Measurements from ENCODE around the gene ACAN.
A peak's percentile ranks its signal among the peaks of the same experiment; 100 is the strongest.

Gene ACAN

DNA sequence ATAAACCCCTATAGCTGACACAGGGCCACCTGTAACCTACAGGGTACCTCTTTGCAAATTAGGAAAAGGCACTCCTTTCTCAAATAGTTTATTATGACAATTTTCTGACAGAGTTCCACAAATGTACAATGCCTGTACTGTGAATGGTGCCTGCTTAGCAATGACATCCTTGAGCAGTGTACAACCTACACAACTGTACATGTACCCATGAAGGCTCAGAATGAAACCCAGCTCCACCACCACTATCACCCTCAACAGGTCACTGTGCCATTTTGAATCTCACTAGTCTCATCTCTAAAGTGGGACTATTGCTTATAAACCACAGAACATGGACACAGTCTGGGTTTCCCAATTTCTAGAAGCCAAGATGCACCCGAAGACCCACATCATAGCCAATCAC is 102.9 kb downstream of the ACAN start:
- Histone ChIP-seq H3K9me3 (ENCODE audit: low read length) (no peaks in the 10 kb centered on the region), H2AFZ (ENCODE audit: low read depth, low read length) (no peak overlapping the region), H3K4me3 (ENCODE audit: low read length) (no peak overlapping the region), H3K4me1 (ENCODE audit: insufficient read depth, low read length) (peaks cover 2% of the 10 kb centered on the region), H3K36me3 (ENCODE audit: insufficient read depth, low read length) (peaks cover 54% of the 10 kb centered on the region), H3K27me3 (ENCODE audit: insufficient read depth, low read length) (no peaks in the 10 kb centered on the region)

- H3K36me3 ChIP-seq (ENCODE audit: insufficient read depth, low read length) = peaks cover 53% of the 10 kb centered on the region
Measured at GRCh38 chr15:88906551-88906950, 103.3 kb downstream of the ACAN start.

GRCh38 chr15:88907111-88907510 is 103.9 kb downstream of the ACAN start:
- no peaks in the 10 kb centered on the region for H3K27me3 ChIP-seq (ENCODE audit: insufficient read depth, low read length)
- H3K9me3 ChIP-seq (ENCODE audit: low read length) = no peaks in the 10 kb centered on the region
- H3K4me1 ChIP-seq (ENCODE audit: insufficient read depth, low read length) = peaks cover 6% of the 10 kb centered on the region
- no peak overlapping the region for H2AFZ ChIP-seq (ENCODE audit: low read depth, low read length)
- H3K4me3 ChIP-seq (ENCODE audit: low read length) = no peak overlapping the region
- H3K36me3 ChIP-seq (ENCODE audit: insufficient read depth, low read length) = peaks cover 49% of the 10 kb centered on the region

More at GRCh38 chr15:88906551-88906950, 103.3 kb downstream of the ACAN start:
- Histone ChIP-seq H3K27me3 (ENCODE audit: insufficient read depth, low read length) (no peaks in the 10 kb centered on the region), H3K4me3 (ENCODE audit: low read length) (no peak overlapping the region), H3K4me1 (ENCODE audit: insufficient read depth, low read length) (peaks cover 2% of the 10 kb centered on the region), H3K9me3 (ENCODE audit: low read length) (no peaks in the 10 kb centered on the region), H2AFZ (ENCODE audit: low read depth, low read length) (no peak overlapping the region)

GRCh38 chr15:88908123-88908522 is 104.9 kb downstream of the ACAN start:
- peaks cover 8% of the 10 kb centered on the region for H3K4me1 ChIP-seq (ENCODE audit: insufficient read depth, low read length)
- no peaks in the 10 kb centered on the region for H3K27me3 ChIP-seq (ENCODE audit: insufficient read depth, low read length)
- no peaks in the 10 kb centered on the region for H3K9me3 ChIP-seq (ENCODE audit: low read length)
- H2AFZ ChIP-seq (ENCODE audit: low read depth, low read length) = no peak overlapping the region
- H3K4me3 ChIP-seq (ENCODE audit: low read length) = no peak overlapping the region
- H3K36me3 ChIP-seq (ENCODE audit: insufficient read depth, low read length) = peaks cover 42% of the 10 kb centered on the region

DNA sequence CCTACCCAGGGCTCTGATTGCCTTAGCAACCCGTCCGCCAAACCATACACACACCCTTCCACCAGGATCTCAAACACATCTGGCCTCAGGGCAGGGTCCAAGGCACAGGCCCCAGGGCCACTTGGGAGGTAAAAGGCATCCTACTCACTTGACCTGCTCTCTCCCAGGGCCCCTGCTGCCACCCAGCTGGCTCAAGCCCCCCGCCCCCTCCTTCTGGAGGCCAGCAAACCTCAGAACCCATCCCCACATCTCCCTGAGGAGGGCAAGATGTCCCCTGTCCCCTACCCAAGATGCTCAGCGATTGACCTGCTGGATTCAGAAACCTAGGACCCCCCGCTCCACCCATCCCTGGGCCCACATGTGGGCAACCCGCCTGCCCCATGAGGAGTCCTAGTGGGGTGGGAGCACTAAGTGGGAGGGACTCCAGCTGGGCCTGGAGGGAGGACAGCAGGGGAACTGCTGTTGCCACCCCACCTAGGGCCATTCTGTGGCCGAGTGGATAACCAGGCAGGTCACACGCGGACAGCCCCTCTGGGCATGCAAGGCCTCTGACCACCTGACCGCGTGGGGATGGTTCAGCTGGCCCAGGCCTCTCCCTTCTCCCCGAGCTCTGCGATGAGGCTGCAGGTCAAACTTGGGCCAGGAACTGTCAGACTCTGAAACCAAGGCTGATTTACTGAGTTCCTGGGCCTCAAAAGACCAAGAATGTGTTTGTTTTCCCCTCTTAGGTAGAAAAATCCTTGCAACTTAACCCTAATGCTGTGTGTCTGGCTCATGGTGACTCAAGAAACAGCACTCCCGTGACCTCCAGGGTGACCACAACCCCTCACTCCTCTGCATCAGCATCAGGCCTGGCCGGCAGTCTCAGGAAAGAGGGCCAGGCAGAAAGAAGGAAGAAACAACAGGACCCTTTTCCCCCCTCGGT is 105.7 kb downstream of the ACAN start:
- no peaks in the 10 kb centered on the region for H3K9me3 ChIP-seq (ENCODE audit: low read length)
- no peak overlapping the region for H2AFZ ChIP-seq (ENCODE audit: low read depth, low read length)
- H3K36me3 ChIP-seq (ENCODE audit: insufficient read depth, low read length) = peaks cover 39% of the 10 kb centered on the region
- H3K27me3 ChIP-seq (ENCODE audit: insufficient read depth, low read length) = no peaks in the 10 kb centered on the region
- no peak overlapping the region for H3K4me3 ChIP-seq (ENCODE audit: low read length)
- H3K4me1 ChIP-seq (ENCODE audit: insufficient read depth, low read length) = peaks cover 9% of the 10 kb centered on the region

DNA sequence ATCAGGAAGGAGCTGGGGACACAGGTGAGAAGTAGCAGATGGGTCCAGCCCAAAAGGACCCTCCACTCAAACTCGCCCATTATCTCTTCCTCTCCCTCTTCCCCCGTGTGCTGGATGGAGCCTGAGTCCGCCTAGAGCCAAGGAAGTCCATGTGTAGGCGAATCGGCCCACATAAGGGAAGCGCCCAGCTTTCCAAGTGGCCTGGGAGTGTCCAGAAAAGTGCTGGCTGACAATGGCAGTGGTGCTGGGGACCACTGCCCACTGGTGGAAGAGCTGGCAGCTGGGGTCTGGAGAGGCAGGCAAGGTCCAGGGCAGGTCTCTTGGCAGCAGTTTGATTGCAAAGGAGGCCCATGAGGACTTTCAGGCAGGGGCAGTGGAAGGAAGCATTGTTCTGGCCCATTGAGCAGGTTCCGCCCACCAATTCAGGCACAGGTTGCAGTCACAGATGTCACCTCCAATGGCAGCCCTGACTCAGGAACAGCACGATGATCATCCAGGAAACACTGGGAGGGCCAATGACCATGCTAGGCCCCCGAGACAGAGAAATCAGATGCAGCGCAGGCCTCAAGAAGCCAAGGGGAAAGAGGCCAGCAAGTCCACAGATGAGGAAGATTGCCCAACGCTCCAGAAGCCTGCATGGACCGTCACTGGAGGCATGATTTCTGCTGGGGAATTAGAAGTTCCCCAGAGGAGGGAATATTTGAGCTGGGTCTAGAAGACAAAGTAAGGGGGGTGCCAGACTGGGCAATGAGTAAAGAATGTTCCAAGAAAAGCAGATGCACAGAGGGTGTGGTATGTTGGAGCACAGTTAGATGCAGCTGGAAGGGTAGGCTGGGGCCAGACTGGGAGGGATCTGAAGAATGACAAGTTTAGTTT is 107.0 kb downstream of the ACAN start:
- Histone ChIP-seq H3K4me1 (ENCODE audit: insufficient read depth, low read length) (peaks cover 9% of the 10 kb centered on the region), H3K36me3 (ENCODE audit: insufficient read depth, low read length) (peaks cover 38% of the 10 kb centered on the region), H3K27me3 (ENCODE audit: insufficient read depth, low read length) (no peaks in the 10 kb centered on the region), H3K9me3 (ENCODE audit: low read length) (no peaks in the 10 kb centered on the region), H3K4me3 (ENCODE audit: low read length) (no peak overlapping the region), H2AFZ (ENCODE audit: low read depth, low read length) (no peak overlapping the region)

DNA sequence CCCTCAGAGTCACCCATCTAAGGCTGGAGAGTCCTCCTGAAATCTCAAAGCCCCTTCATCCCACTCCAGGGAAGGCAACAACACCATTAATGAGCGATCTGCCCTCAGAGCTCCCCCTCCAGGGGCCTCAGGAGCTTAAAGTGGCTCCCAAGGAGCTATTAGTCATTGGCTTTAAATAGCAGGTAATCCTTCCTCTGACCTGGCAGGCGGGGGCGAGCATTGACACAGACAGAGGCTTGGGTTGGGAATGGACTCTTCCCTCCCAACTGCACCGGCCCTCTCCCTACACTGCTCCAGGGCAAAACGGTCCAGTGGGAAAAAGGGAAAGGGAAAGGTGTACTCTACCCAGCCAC is 108.5 kb downstream of the ACAN start:
- no peaks in the 10 kb centered on the region for H3K27me3 ChIP-seq (ENCODE audit: insufficient read depth, low read length)
- H3K4me3 ChIP-seq (ENCODE audit: low read length) = peak overlapping the region; percentile 75
- peaks cover 23% of the 10 kb centered on the region for H3K36me3 ChIP-seq (ENCODE audit: insufficient read depth, low read length)
- no peaks in the 10 kb centered on the region for H3K9me3 ChIP-seq (ENCODE audit: low read length)
- H2AFZ ChIP-seq (ENCODE audit: low read depth, low read length) = no peak overlapping the region
- H3K4me1 ChIP-seq (ENCODE audit: insufficient read depth, low read length) = peaks cover 9% of the 10 kb centered on the region

- Histone ChIP-seq H3K9me3 (ENCODE audit: low read length) (no peaks in the 10 kb centered on the region), H3K4me1 (ENCODE audit: insufficient read depth, low read length) (peaks cover 9% of the 10 kb centered on the region), H2AFZ (ENCODE audit: low read depth, low read length) (peak overlapping the region; percentile 85), H3K27me3 (ENCODE audit: insufficient read depth, low read length) (no peaks in the 10 kb centered on the region), H3K4me3 (ENCODE audit: low read length) (peak overlapping the region; percentile 75), H3K36me3 (ENCODE audit: insufficient read depth, low read length) (peaks cover 19% of the 10 kb centered on the region)
Measured at GRCh38 chr15:88912500-88912921, 109.3 kb downstream of the ACAN start.

DNA sequence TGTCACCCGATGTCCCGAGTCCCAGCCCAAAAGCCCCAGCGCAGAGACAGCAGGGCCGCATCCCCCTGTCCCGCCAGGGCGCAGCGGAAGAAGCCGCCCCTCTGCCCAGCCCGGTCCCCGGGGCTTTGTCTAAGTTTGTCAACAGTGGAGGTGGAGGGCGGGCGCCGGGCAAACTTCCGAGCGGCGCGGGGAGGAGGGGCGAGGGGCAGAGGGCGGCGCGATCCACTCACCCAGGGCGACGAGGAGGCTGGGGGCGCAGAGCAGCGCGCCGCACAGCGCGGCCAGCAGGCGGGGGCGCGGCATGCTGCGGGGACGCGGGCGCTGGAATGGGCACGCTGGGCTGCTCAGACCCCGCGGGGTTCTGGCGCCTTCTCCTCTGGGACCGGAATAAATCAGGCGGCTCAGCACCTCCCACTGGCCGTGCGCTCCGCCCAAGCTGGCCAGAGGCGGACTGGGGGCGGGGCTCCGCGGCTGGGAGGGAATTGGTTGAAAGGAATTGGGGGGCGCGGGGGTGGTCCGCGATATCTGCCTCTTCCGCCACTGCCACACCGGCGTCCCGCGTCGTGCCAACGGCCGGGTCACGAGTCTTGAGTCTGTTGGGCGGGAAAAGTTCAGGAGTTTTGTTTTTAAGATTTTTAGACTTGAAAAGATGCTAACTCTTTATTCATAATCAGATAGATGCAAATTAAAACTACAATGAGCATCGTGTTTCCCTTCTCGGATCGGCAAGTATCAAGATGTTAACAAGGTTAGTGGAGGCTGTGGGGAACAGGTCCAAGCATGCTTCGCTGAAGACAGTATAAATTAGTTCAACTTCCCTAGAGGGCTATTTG is 110.0 kb downstream of the ACAN start, which contains the start of gene MFGE8:
TSS of gene MFGE8 (minus strand) at position 363 of the 833 bp plus-strand sequence. CDS start at position 303, 60 bp downstream.
- Histone ChIP-seq H2AFZ (ENCODE audit: low read depth, low read length) (peak within 1 kb of the TSS; percentile 85), H3K9me3 (ENCODE audit: low read length) (no peaks in the 10 kb centered on the region), H3K4me1 (ENCODE audit: insufficient read depth, low read length) (peaks cover 9% of the 10 kb centered on the region), H3K36me3 (ENCODE audit: insufficient read depth, low read length) (peaks cover 15% of the 10 kb centered on the region), H3K27me3 (ENCODE audit: insufficient read depth, low read length) (no peaks in the 10 kb centered on the region), H3K4me3 (ENCODE audit: low read length) (peak within 1 kb of the TSS; percentile 75)

DNA sequence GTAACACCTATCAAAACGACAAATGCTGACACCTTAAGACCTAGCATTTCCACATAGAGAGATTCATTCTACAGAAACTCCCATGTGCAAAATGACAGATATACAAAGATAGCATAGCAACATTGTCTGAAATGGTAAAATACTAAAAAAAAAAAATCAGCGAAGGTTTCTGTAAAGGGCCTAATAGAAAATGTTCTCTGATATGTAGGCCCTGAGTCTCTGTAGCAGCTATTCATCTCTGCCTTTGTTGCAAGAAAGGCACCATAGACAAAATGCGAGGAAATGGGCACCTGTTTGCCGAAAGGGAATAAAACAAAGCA is 110.6 kb downstream of the ACAN start:
- peaks cover 9% of the 10 kb centered on the region for H3K4me1 ChIP-seq (ENCODE audit: insufficient read depth, low read length)
- H3K4me3 ChIP-seq (ENCODE audit: low read length) = peak overlapping the region; percentile 75
- H3K27me3 ChIP-seq (ENCODE audit: insufficient read depth, low read length) = no peaks in the 10 kb centered on the region
- H2AFZ ChIP-seq (ENCODE audit: low read depth, low read length) = peak overlapping the region; percentile 85
- no peaks in the 10 kb centered on the region for H3K9me3 ChIP-seq (ENCODE audit: low read length)
- H3K36me3 ChIP-seq (ENCODE audit: insufficient read depth, low read length) = peaks cover 14% of the 10 kb centered on the region

- peaks cover 9% of the 10 kb centered on the region for H3K4me1 ChIP-seq (ENCODE audit: insufficient read depth, low read length)
- H2AFZ ChIP-seq (ENCODE audit: low read depth, low read length) = no peak overlapping the region
Measured at GRCh38 chr15:88915354-88915753, 112.1 kb downstream of the ACAN start.

GRCh38 chr15:88917760-88918159 is 114.5 kb downstream of the ACAN start:
- Histone ChIP-seq H3K9me3 (ENCODE audit: low read length) (no peaks in the 10 kb centered on the region), H2AFZ (ENCODE audit: low read depth, low read length) (no peak overlapping the region), H3K27me3 (ENCODE audit: insufficient read depth, low read length) (peaks cover 4% of the 10 kb centered on the region), H3K4me1 (ENCODE audit: insufficient read depth, low read length) (peaks cover 2% of the 10 kb centered on the region), H3K36me3 (ENCODE audit: insufficient read depth, low read length) (no peaks in the 10 kb centered on the region), H3K4me3 (ENCODE audit: low read length) (no peak overlapping the region)

More at GRCh38 chr15:88915354-88915753, 112.1 kb downstream of the ACAN start:
- H3K9me3 ChIP-seq (ENCODE audit: low read length) = no peaks in the 10 kb centered on the region
- no peaks in the 10 kb centered on the region for H3K36me3 ChIP-seq (ENCODE audit: insufficient read depth, low read length)
- H3K27me3 ChIP-seq (ENCODE audit: insufficient read depth, low read length) = no peaks in the 10 kb centered on the region
- H3K4me3 ChIP-seq (ENCODE audit: low read length) = no peak overlapping the region
